GM19455 (cell line): ENCODE results near the gene ARHGEF17.

ENCODE experiments used
- ATAC-seq: cut with Tn5 transposase; IDR thresholded peaks from one replicate; pipeline ENCODE4 v1.9.1; 2021; ENCODE audit not compliant: unreplicated experiment

Gene ARHGEF17

DNA sequence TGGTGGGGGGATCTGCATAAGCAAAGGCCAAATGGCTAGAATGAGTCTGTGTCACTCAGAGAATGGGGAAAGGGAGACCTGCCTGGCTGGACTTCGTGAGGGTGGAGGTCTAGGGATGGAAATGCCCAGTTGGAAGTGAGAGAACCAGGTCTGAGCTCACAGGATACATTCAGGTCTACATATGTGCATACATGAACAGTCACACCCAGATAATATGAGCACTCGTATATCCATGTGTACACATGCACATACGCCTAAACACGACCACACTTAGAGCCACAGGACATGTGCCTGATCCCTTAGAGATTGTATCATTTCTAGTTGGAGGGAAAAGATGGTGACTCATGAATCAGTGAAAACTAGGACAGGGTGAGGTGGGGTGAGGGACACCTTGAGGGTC, 47.0 kb downstream of the ARHGEF17 start:
- ATAC-seq = no peak

DNA sequence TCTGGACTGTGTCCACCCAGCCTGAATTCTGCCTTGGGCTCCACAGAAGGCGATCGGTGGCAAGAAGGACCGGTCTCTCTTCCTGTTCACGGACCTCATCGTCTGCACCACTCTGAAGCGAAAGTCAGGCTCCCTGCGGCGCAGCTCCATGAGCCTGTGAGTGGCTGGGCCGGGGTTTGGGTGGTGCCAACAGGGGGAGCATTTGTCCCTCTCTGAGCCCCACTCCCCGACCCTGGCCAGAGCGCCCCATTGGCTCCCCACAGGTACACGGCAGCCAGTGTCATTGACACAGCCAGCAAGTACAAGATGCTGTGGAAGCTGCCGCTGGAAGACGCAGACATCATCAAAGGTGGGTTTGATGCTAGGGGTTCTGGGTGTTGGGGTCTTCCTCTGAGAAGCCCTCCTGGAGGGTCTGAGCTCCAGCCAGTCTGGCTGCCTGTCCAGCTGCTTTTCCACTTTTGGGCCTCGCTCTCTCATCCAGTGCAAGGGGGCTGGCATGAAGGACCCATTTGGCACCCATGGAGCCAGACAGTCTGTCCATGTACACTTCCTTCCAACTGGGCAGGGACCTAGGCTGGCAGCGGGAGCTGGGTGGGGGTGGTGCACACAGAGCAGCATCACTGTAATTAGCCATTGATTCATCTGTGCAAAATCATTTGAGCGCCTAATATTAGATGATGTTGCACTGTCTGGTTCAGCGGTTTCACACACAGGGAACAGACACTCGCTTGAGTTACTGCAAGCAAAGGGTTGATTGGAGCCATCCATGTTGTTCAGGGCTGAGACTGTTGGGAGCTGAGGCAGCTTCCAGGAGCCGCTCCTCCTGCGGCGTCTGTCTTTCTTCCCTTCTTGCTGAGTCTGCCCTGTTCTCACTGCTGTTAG, 49.1 kb downstream of the ARHGEF17 start:
- no peak for ATAC-seq

GRCh38 chr11:73358071-73358470, 50.0 kb downstream of the ARHGEF17 start:
- ATAC-seq = no peak

DNA sequence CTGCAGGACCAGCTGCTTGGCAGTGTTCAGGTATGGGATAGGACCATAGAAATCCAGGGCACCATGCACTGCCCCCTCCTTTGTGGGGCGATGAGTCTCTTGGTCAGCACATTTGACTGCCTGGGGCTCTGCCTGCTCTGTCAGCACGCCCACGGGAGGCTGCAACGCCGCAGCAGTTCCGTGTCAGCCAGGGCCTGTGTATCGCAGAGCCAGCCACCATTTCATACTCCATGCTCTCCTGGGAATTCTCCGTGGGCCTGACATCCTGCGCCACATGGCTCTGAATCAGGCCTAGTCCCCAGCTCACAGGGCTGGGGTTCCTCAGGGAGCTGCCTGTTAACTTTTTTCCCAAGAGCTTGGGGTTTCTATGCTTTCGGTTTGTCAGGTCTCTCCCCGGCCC, 51.3 kb downstream of the ARHGEF17 start:
- no peak for ATAC-seq

DNA sequence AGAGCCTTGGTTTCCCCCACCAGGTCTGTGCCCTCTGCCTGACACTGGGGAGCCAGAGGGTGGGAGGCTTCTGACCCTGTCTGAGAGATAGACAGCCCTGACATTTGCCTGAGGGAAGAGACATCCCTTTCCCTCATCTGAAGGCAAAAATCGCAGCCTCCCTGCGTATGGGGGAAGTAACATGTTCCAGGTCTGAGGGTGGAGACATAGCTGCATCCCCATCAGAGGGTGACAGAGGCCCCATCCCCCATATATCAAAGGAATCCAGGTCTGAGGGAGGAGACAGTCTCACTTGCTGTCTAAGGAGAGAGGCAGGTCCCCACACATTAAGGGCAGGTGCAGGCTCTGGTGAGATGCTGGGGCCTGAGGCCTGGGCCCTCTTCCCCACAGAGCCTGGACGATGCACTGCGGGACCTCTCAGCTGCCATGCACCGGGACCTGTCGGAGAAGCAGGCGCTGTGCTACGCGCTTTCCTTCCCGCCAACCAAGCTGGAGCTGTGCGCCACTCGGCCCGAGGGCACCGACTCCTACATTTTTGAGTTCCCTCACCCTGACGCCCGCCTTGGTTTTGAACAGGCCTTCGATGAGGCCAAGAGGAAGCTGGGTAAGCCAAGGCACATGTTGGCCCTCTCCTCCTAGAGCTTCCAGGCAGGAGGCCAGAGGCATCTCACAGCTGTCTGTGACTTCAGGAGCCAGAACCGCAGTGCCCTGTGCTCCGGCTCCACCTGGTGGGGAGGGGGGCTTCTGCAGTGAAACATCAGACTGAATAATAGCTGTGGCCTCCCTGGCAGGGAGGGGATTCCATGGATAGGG, 52.1 kb downstream of the ARHGEF17 start:
- ATAC-seq = no peak

GRCh38 chr11:73360743-73361369, 52.8 kb downstream of the ARHGEF17 start:
- no peak for ATAC-seq

DNA sequence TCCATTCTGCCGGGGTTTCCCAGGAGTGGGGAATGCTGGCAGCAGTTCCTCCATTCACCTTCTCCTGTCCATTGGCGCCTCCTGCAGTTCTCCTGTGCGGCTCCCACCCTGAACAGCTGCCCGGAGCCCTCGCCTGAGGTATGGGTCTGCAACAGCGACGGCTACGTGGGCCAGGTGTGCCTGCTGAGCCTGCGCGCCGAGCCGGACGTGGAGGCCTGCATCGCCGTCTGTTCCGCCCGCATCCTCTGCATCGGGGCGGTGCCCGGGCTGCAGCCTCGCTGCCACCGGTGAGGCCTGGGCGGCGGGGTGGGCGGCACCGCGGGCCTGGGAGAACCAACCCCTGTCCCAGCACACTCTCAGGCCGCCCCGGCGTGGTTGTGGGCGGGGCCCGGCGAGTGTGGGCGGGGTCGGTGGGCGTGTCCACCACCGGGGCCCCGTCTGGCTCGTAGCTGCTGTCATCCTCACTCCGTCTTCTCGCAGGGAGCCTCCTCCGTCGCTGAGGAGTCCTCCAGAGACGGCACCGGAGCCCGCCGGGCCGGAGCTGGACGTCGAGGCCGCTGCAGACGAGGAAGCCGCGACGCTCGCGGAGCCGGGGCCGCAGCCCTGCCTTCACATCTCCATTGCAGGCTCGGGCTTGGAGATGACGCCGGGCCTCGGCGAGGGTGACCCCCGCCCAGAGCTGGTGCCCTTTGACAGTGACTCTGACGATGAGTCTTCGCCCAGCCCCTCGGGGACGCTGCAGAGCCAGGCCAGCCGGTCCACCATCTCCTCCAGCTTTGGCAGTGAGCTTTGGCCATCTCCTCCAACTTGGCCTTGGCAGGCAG, 54.1 kb downstream of the ARHGEF17 start:
- no peak for ATAC-seq

DNA sequence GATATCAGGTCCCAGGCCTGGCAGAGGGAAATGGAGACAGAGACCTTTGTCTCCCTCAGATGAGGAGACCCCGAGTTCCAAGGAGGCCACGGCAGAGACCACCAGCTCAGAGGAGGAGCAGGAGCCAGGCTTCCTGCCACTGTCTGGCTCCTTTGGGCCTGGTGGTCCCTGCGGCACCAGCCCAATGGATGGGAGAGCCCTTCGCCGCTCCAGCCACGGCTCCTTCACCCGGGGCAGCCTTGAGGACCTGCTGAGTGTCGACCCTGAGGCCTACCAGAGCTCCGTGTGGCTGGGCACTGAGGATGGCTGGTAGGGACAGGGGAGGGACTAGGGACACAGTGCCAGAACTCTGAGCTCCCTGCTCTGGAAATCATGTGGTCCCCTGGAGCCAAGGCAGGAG, 55.1 kb downstream of the ARHGEF17 start:
- ATAC-seq = no peak

DNA sequence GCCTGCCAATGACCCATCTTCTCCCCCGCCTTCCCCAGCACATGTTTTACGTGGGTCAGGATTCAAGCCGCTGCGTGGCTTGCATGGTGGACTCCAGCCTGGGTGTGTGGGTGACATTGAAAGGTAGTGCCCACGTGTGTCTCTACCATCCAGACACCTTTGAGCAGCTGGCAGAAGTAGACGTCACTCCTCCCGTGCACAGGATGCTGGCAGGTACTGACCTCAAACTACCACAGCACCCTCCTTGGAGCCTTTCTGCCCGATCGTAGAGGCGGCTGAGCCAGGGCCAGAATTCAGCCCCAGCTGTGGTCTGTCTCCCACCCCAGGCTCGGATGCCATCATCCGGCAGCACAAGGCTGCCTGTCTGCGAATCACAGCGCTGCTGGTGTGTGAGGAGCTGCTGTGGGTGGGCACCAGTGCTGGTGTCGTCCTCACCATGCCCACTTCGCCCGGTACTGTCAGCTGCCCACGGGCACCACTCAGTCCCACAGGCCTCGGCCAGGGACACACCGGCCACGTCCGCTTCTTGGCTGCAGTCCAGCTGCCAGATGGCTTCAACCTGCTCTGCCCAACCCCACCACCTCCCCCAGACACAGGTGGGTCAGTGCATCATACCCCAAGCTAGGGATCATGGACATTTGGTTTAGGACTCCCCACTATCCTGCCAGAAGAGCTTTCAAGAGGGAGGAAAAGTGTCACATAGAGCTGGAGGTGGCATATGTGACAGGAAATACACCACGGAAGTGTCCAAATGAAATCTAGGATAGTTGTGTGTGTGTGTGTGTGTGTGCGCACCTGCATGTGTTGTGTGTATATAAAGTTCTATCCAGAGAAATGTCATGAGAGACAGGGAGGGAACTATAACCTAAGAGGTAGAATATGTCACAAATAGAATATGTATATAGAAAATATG, 57.5 kb downstream of the ARHGEF17 start:
- ATAC-seq = no peak

DNA sequence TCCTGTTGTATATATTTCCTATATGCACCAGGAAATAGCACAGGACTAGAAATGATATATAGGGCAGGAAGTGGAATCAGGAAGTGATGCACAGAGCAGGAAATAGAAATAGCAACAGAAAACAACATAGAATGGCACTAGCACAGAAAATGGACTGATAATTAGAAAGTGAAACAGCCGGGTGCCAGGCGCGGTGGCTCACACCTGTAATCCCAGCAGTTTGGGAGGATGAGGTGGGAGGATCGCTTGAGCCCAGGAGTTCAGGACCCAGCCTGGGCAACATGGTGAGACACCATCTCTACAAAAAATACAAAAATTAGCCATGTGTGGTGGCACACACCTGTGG, 58.2 kb downstream of the ARHGEF17 start:
- no peak for ATAC-seq

DNA sequence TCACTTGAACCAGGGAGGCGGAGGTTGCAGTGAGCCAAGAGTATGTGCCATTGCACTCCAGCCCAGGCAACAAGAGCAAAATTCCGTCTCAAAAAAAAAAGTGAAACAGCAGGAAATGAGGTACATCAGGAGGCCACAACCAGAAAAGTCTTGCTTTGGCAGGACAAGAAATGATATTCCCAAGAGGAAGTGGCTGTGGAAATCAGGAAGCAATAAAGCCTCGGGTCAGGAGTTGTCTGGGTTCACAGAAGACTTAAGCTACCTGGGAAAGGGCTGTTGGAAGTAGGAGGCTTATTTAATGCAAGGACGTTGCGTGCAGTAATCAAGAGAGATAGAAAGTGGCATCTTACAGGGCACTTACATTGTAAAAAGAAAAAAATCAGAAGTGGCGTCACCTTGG, 58.9 kb downstream of the ARHGEF17 start:
- ATAC-seq = no peak

DNA sequence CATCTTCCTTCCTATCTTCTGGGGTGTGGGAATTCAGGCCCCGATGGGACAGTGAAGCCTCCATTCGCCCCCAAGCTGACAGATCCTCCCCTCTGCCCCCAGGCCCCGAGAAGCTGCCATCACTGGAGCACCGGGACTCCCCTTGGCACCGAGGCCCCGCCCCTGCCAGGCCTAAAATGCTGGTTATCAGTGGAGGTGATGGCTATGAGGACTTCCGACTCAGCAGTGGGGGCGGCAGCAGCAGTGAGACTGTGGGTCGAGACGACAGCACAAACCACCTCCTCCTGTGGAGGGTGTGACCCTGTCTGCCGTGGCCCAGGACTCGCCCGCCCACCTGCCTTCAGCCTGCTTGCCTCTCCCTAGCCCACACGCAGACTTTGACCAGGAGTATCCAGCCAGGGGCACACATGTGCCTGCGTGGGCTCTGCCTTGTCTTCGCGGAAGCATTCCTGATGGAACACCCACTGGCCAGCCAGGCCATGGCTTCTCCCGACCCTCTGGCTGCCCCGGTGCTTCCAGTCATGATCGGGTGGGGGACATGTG, 59.5 kb downstream of the ARHGEF17 start:
- no peak for ATAC-seq

DNA sequence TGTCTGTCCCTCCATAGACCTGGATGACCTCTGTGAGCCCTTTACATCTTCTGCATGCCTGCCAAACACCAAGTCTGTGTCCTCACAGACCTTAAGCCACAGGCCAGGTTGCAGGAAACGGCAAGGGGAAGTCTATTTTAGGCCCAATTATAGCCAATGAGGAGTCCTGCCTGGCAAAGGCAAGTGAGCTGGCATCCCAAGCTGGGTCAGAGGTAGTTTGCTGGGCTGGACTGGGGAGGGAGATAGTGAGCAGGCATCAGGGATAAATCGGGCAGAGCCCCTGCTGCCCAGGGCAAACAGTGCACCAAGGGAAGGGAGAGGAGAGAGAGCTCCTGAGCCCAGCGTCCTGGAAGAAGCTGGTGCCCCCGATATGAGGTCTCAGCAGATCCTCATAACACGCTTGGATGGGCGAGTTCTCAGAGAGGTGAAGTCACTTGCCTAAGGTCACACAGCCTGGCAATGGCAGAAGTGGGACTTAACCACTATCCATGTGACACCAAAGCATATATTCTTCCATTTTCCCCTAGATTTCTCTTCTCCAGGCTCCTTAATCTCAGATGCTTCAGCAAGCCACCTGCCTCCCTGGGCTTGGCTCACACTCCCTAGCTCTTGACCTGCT, 64.4 kb downstream of the ARHGEF17 start:
- ATAC-seq = no peak

DNA sequence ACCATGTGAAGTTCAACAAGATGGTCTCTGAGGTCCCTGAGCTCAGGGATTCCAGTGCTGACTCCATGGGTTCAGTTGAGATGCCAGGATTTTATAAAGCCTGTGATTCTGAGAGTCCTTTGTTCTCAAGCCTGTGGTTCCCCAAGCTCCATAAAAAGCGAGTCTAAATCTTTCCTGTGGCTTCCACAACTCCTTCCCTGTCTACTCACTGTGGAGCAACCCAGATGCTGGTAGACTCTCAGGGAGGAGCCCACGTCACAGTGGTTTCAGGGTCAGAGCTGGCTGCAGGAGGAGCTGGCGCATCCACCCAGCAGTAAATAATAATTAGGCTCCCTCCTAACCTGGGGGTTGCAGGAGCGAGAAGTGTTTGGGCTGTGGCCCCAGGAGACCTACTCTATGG, 66.1 kb downstream of the ARHGEF17 start:
- no peak for ATAC-seq

DNA sequence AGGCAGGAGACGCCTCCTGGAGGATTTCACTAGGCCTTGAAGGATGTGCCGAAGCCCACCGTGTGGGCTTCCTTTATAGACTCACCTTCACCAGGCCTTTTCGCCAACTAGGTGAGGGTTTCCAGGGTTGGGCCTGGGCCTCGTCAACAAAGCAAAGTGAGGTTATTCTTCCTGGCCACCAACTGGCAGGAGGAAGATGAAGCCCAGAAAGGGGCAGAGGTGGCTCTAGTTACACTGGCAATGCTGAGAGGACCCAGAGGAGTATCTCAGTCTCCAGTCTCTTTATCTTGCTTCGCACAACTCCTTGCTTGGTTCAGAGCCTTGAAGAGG, 67.7 kb downstream of the ARHGEF17 start:
- no peak for ATAC-seq

- ATAC-seq = peak; percentile 82
These were observed 68.2 kb downstream of the ARHGEF17 start, which contains the start of gene RELT for GRCh38 chr11:73376160-73376802. Gene RELT (plus strand): TSS chr11:73376399. CDS start chr11:73389137, 12,738 bp downstream.

- ATAC-seq = peak; percentile 12
These were observed 68.9 kb downstream of the ARHGEF17 start for GRCh38 chr11:73376803-73377629.
